Measurements from ENCODE around the gene TAF9.

TAF9 gene

GRCh38 chr5:69367697-69368279 lies 1.5 kb downstream of the TAF9 start:
- Histone ChIP-seq H3K27me3 (ENCODE audit: control insufficient read depth in 3 of 3, insufficient read depth in 3 of 3, low read depth in 1 of 3, low read length in 3 of 3) (no peaks in the 10 kb centered on the region), H3K14ac (ENCODE audit: low read length) (no peak overlapping the region), H4K91ac (ENCODE audit: low read depth, low read length, poor library complexity) (no peak overlapping the region), H3K4me2 (ENCODE audit: insufficient read depth, low read length, poor library complexity, severe bottlenecking) (no peak overlapping the region), H2AFZ (ENCODE audit: low read length) (no peak overlapping the region), H2BK12ac (ENCODE audit: low read length) (no peak overlapping the region), H2BK15ac (ENCODE audit: low read length) (no peak overlapping the region), H3K27ac (replicated peaks; ENCODE audit: low read length) (no peak overlapping the region), H3K4me3 (ENCODE audit: low read length in 2 of 2) (peak overlapping the region in 1 of 2 donors; percentile 92), H3K4me1 (ENCODE audit: control insufficient read depth in 2 of 2, insufficient read depth in 1 of 2, low read depth in 1 of 2, low read length in 2 of 2) (peaks cover 2 to 8% of the 10 kb centered on the region in 2 donors), H3K36me3 (replicated peaks in 1 of 2; ENCODE audit: control insufficient read depth in 2 of 2, insufficient read depth in 2 of 2, low read length in 2 of 2) (peaks cover 16 to 49% of the 10 kb centered on the region in 2 donors), H2BK5ac (ENCODE audit: low read length) (no peak overlapping the region), H2BK120ac (ENCODE audit: low read depth, low read length) (no peak overlapping the region), H3K4ac (ENCODE audit: low read length) (no peak overlapping the region), H3K9me3 (replicated peaks in 1 of 2; ENCODE audit: control insufficient read depth in 2 of 2, insufficient read depth in 1 of 2, low read depth in 1 of 2, low read length in 2 of 2) (no peaks in the 10 kb centered on the region), H4K8ac (ENCODE audit: low read depth, low read length) (no peak overlapping the region), H3K23ac (ENCODE audit: low read depth, low read length, poor library complexity) (no peak overlapping the region), H3K18ac (ENCODE audit: low read length) (no peak overlapping the region), H2AK5ac (ENCODE audit: low read depth, low read length) (no peak overlapping the region), H3K9ac (ENCODE audit: low read depth, low read length, poor library complexity) (no peak overlapping the region), H3K79me1 (ENCODE audit: low read depth, low read length) (peaks cover 3% of the 10 kb centered on the region)
- no CpG with 5 or more reads among the region's 11 CpGs for WGBS, 2 donors (ENCODE audit: extremely low coverage in 2 of 2, insufficient read length in 2 of 2, insufficient replicate concordance in 1 of 2)
- DNase-seq (ENCODE audit: low spot score) = no peak

- DNase-seq (ENCODE audit: low spot score) = no peak
- no peak overlapping the region for H4K91ac ChIP-seq (ENCODE audit: low read depth, low read length, poor library complexity)
- H2AFZ ChIP-seq (ENCODE audit: low read length) = no peak overlapping the region
- H3K23ac ChIP-seq (ENCODE audit: low read depth, low read length, poor library complexity) = no peak overlapping the region
- peaks cover 0 to 2% of the 10 kb centered on the region in 2 donors for H3K4me1 ChIP-seq (ENCODE audit: control insufficient read depth in 2 of 2, insufficient read depth in 1 of 2, low read depth in 1 of 2, low read length in 2 of 2)
- H3K27ac ChIP-seq (replicated peaks; ENCODE audit: low read length) = no peak overlapping the region
- H3K27me3 ChIP-seq (ENCODE audit: control insufficient read depth in 3 of 3, insufficient read depth in 3 of 3, low read depth in 1 of 3, low read length in 3 of 3) = no peaks in the 10 kb centered on the region
- H2AK5ac ChIP-seq (ENCODE audit: low read depth, low read length) = no peak overlapping the region
- WGBS, 2 donors (ENCODE audit: extremely low coverage in 2 of 2, insufficient read length in 2 of 2, insufficient replicate concordance in 1 of 2) = no CpG with 5 or more reads among the region's 3 CpGs
- no peak overlapping the region for H3K9ac ChIP-seq (ENCODE audit: low read depth, low read length, poor library complexity)
- no peak overlapping the region for H3K4me3 ChIP-seq (ENCODE audit: low read length in 2 of 2)
- peaks cover 17 to 65% of the 10 kb centered on the region in 2 donors for H3K36me3 ChIP-seq (replicated peaks in 1 of 2; ENCODE audit: control insufficient read depth in 2 of 2, insufficient read depth in 2 of 2, low read length in 2 of 2)
- H3K18ac ChIP-seq (ENCODE audit: low read length) = no peak overlapping the region
- no peak overlapping the region for H2BK5ac ChIP-seq (ENCODE audit: low read length)
- no peak overlapping the region for H2BK12ac ChIP-seq (ENCODE audit: low read length)
- no peak overlapping the region for H3K4me2 ChIP-seq (ENCODE audit: insufficient read depth, low read length, poor library complexity, severe bottlenecking)
- H3K4ac ChIP-seq (ENCODE audit: low read length) = no peak overlapping the region
- no peak overlapping the region for H2BK120ac ChIP-seq (ENCODE audit: low read depth, low read length)
- no peak overlapping the region for H3K14ac ChIP-seq (ENCODE audit: low read length)
- no peak overlapping the region for H4K8ac ChIP-seq (ENCODE audit: low read depth, low read length)
- H3K79me1 ChIP-seq (ENCODE audit: low read depth, low read length) = peaks cover 3% of the 10 kb centered on the region
- no peak overlapping the region for H2BK15ac ChIP-seq (ENCODE audit: low read length)
- no peaks in the 10 kb centered on the region for H3K9me3 ChIP-seq (replicated peaks in 1 of 2; ENCODE audit: control insufficient read depth in 2 of 2, insufficient read depth in 1 of 2, low read depth in 1 of 2, low read length in 2 of 2)
These were observed 4.5 kb downstream of the TAF9 start for GRCh38 chr5:69364850-69365249.

- H3K27ac ChIP-seq (replicated peaks; ENCODE audit: low read length) = no peak overlapping the region
- no peak overlapping the region for H2AFZ ChIP-seq (ENCODE audit: low read length)
- no peak overlapping the region for H2BK12ac ChIP-seq (ENCODE audit: low read length)
- no peak overlapping the region for H3K23ac ChIP-seq (ENCODE audit: low read depth, low read length, poor library complexity)
- peaks cover 0 to 2% of the 10 kb centered on the region in 2 donors for H3K4me1 ChIP-seq (ENCODE audit: control insufficient read depth in 2 of 2, insufficient read depth in 1 of 2, low read depth in 1 of 2, low read length in 2 of 2)
- no peak overlapping the region for H2BK15ac ChIP-seq (ENCODE audit: low read length)
- no peaks in the 10 kb centered on the region for H3K9me3 ChIP-seq (replicated peaks in 1 of 2; ENCODE audit: control insufficient read depth in 2 of 2, insufficient read depth in 1 of 2, low read depth in 1 of 2, low read length in 2 of 2)
- no peak overlapping the region for H3K18ac ChIP-seq (ENCODE audit: low read length)
- no peak overlapping the region for H2BK120ac ChIP-seq (ENCODE audit: low read depth, low read length)
- H4K8ac ChIP-seq (ENCODE audit: low read depth, low read length) = no peak overlapping the region
- no peak overlapping the region for H3K9ac ChIP-seq (ENCODE audit: low read depth, low read length, poor library complexity)
- H2AK5ac ChIP-seq (ENCODE audit: low read depth, low read length) = no peak overlapping the region
- no peak overlapping the region for H2BK5ac ChIP-seq (ENCODE audit: low read length)
- no peak for DNase-seq (ENCODE audit: low spot score)
- H3K14ac ChIP-seq (ENCODE audit: low read length) = no peak overlapping the region
- H3K36me3 ChIP-seq (replicated peaks in 1 of 2; ENCODE audit: control insufficient read depth in 2 of 2, insufficient read depth in 2 of 2, low read length in 2 of 2) = peaks cover 17 to 69% of the 10 kb centered on the region in 2 donors
- no peak overlapping the region for H3K4ac ChIP-seq (ENCODE audit: low read length)
- no CpG with 5 or more reads among the region's 3 CpGs for WGBS, 2 donors (ENCODE audit: extremely low coverage in 2 of 2, insufficient read length in 2 of 2, insufficient replicate concordance in 1 of 2)
- H3K4me2 ChIP-seq (ENCODE audit: insufficient read depth, low read length, poor library complexity, severe bottlenecking) = no peak overlapping the region
- no peaks in the 10 kb centered on the region for H3K27me3 ChIP-seq (ENCODE audit: control insufficient read depth in 3 of 3, insufficient read depth in 3 of 3, low read depth in 1 of 3, low read length in 3 of 3)
- H3K4me3 ChIP-seq (ENCODE audit: low read length in 2 of 2) = no peak overlapping the region
- H4K91ac ChIP-seq (ENCODE audit: low read depth, low read length, poor library complexity) = no peak overlapping the region
- peaks cover 3% of the 10 kb centered on the region for H3K79me1 ChIP-seq (ENCODE audit: low read depth, low read length)
These were observed 4.9 kb downstream of the TAF9 start for GRCh38 chr5:69364414-69364813.

- no peak overlapping the region for H3K4me3 ChIP-seq (ENCODE audit: low read length in 2 of 2)
- no peak overlapping the region for H4K91ac ChIP-seq (ENCODE audit: low read depth, low read length, poor library complexity)
- no peak overlapping the region for H2AK5ac ChIP-seq (ENCODE audit: low read depth, low read length)
- H2AFZ ChIP-seq (ENCODE audit: low read length) = no peak overlapping the region
- H3K27me3 ChIP-seq (ENCODE audit: control insufficient read depth in 3 of 3, insufficient read depth in 3 of 3, low read depth in 1 of 3, low read length in 3 of 3) = no peaks in the 10 kb centered on the region
- no peak overlapping the region for H4K8ac ChIP-seq (ENCODE audit: low read depth, low read length)
- no peak overlapping the region for H2BK5ac ChIP-seq (ENCODE audit: low read length)
- peaks cover 8 to 72% of the 10 kb centered on the region in 2 donors for H3K36me3 ChIP-seq (replicated peaks in 1 of 2; ENCODE audit: control insufficient read depth in 2 of 2, insufficient read depth in 2 of 2, low read length in 2 of 2)
- H3K18ac ChIP-seq (ENCODE audit: low read length) = no peak overlapping the region
- H3K9ac ChIP-seq (ENCODE audit: low read depth, low read length, poor library complexity) = no peak overlapping the region
- DNase-seq (ENCODE audit: low spot score) = no peak
- H3K4me1 ChIP-seq (ENCODE audit: control insufficient read depth in 2 of 2, insufficient read depth in 1 of 2, low read depth in 1 of 2, low read length in 2 of 2) = no peaks in the 10 kb centered on the region
- H3K4me2 ChIP-seq (ENCODE audit: insufficient read depth, low read length, poor library complexity, severe bottlenecking) = no peak overlapping the region
- no peak overlapping the region for H3K14ac ChIP-seq (ENCODE audit: low read length)
- H3K4ac ChIP-seq (ENCODE audit: low read length) = no peak overlapping the region
- H2BK15ac ChIP-seq (ENCODE audit: low read length) = no peak overlapping the region
- no CpG with 5 or more reads among the region's 1 CpG for WGBS, 2 donors (ENCODE audit: extremely low coverage in 2 of 2, insufficient read length in 2 of 2, insufficient replicate concordance in 1 of 2)
- no peak overlapping the region for H3K23ac ChIP-seq (ENCODE audit: low read depth, low read length, poor library complexity)
- no peak overlapping the region for H2BK120ac ChIP-seq (ENCODE audit: low read depth, low read length)
- H3K9me3 ChIP-seq (replicated peaks in 1 of 2; ENCODE audit: control insufficient read depth in 2 of 2, insufficient read depth in 1 of 2, low read depth in 1 of 2, low read length in 2 of 2) = no peaks in the 10 kb centered on the region
- no peaks in the 10 kb centered on the region for H3K79me1 ChIP-seq (ENCODE audit: low read depth, low read length)
- H3K27ac ChIP-seq (replicated peaks; ENCODE audit: low read length) = no peak overlapping the region
- no peak overlapping the region for H2BK12ac ChIP-seq (ENCODE audit: low read length)
These were observed 8.9 kb downstream of the TAF9 start for GRCh38 chr5:69360442-69360841.
